ENCODE data around the gene UEVLD. TPM values are rescaled to one million over a fixed set of nuclear protein-coding genes. Genes with fewer than 3 reads are reported as not detected.

Gene UEVLD
- total RNA-seq, 1 donor from 2014 or later = 24.5 TPM

DNA sequence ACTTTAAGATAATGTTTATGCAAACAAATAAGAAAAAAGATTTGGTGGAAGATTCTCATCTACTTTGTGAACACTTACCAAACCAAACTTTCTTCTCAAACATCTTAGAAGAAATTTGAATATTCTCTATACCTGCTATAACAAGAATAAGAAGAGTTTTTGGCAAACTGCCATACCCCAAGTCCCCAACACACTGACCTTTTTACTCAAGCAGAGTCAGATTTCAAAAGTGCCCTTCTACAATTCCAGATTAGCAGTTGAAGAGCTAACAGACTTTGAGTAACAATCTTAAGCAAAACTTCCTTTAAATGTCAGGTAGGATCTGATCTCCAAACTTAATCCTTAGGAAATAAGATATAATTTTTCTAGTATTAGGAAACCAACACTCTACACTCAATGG is 95.6 kb downstream of the UEVLD start:
- Mint-ChIP-seq H3K36me3 (ENCODE audit: unreplicated experiment) (peaks cover 51% of the 10 kb centered on the region), H3K4me1 (ENCODE audit: unreplicated experiment) (peaks cover 27% of the 10 kb centered on the region), H3K27ac (ENCODE audit: unreplicated experiment) (peak overlapping the region; percentile 46), H3K9me3 (ENCODE audit: unreplicated experiment) (no peaks in the 10 kb centered on the region), H3K27me3 (ENCODE audit: unreplicated experiment) (no peaks in the 10 kb centered on the region), H3K4me3 (ENCODE audit: unreplicated experiment) (no peak overlapping the region)
- DNase-seq (ENCODE audit: extremely low spot score, unreplicated experiment) = no peak
- TF ChIP-seq, protein P1, sequence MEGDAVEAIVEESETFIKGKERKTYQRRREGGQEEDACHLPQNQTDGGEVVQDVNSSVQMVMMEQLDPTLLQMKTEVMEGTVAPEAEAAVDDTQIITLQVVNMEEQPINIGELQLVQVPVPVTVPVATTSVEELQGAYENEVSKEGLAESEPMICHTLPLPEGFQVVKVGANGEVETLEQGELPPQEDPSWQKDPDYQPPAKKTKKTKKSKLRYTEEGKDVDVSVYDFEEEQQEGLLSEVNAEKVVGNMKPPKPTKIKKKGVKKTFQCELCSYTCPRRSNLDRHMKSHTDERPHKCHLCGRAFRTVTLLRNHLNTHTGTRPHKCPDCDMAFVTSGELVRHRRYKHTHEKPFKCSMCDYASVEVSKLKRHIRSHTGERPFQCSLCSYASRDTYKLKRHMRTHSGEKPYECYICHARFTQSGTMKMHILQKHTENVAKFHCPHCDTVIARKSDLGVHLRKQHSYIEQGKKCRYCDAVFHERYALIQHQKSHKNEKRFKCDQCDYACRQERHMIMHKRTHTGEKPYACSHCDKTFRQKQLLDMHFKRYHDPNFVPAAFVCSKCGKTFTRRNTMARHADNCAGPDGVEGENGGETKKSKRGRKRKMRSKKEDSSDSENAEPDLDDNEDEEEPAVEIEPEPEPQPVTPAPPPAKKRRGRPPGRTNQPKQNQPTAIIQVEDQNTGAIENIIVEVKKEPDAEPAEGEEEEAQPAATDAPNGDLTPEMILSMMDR (IDR thresholded peaks at IDR 0.05) = no peak

DNA sequence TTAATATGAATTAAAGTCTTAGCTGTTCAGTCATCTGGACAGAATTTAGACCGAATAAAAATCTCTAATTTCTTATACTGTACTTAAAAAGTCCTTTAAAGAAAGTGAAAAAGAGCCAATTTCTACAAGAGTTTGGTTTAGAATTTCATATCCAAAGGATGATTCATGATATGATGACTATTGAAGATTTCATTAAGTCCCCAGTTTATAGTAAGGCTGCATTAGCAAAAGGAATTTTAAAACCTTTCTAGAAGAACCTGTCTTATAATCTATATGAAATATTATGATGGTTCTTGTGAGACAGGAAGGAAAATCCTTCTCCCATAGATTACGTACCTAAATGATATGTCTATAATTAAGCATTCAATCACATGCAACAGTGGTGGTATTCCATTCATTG is 96.6 kb downstream of the UEVLD start:
- Mint-ChIP-seq H3K4me1 (ENCODE audit: unreplicated experiment) (peaks cover 27% of the 10 kb centered on the region), H3K36me3 (ENCODE audit: unreplicated experiment) (peaks cover 53% of the 10 kb centered on the region), H3K9me3 (ENCODE audit: unreplicated experiment) (no peaks in the 10 kb centered on the region), H3K27me3 (ENCODE audit: unreplicated experiment) (no peaks in the 10 kb centered on the region), H3K27ac (ENCODE audit: unreplicated experiment) (no peak overlapping the region), H3K4me3 (ENCODE audit: unreplicated experiment) (no peak overlapping the region)
- no peak for DNase-seq (ENCODE audit: extremely low spot score, unreplicated experiment)
- TF ChIP-seq, protein P1 (IDR thresholded peaks at IDR 0.05) = no peak

DNA sequence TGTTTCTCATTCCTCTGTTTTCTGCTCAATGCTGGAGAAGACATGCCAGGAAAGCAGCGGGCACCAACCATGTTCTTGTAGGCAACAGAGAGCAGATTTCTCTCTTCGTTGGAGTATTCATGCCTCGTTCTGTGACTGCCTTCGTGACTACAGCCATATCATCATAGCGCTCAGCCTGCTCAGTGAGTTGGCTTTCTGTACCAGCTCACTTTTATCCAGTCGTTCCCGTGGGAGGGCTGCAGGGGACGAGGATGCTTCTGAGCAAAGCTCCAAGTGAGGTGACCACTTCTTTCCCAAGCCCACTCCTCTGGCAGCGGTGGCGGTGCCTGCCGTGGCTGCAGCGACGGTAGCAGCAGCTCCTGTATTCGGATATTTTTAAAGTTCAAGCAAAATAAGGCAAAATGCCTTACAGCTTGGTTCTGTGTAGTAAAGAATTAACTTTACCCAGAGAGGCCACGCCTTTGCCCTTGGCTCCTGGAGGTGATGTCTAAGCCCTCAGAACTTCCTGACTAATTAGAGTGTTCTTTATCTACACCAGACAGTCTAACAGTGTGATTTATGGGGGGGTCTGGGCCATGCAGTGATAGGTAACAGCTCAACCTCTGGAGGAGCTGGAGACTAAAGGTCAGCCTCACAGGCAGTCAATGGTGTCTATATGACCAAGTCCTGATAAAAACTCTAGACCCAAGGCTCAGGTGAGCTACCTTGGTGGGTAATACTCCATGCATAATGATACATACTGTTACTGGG is 97.6 kb downstream of the UEVLD start:
- H3K27ac Mint-ChIP-seq (ENCODE audit: unreplicated experiment) = peak overlapping the region; percentile 17
- H3K4me3 Mint-ChIP-seq (ENCODE audit: unreplicated experiment) = no peak overlapping the region
- no peaks in the 10 kb centered on the region for H3K9me3 Mint-ChIP-seq (ENCODE audit: unreplicated experiment)
- TF ChIP-seq, protein P1 (IDR thresholded peaks at IDR 0.05) = no peak
- DNase-seq (ENCODE audit: extremely low spot score, unreplicated experiment) = no peak
- no peaks in the 10 kb centered on the region for H3K27me3 Mint-ChIP-seq (ENCODE audit: unreplicated experiment)
- H3K4me1 Mint-ChIP-seq (ENCODE audit: unreplicated experiment) = peaks cover 27% of the 10 kb centered on the region
- H3K36me3 Mint-ChIP-seq (ENCODE audit: unreplicated experiment) = peaks cover 55% of the 10 kb centered on the region

DNA sequence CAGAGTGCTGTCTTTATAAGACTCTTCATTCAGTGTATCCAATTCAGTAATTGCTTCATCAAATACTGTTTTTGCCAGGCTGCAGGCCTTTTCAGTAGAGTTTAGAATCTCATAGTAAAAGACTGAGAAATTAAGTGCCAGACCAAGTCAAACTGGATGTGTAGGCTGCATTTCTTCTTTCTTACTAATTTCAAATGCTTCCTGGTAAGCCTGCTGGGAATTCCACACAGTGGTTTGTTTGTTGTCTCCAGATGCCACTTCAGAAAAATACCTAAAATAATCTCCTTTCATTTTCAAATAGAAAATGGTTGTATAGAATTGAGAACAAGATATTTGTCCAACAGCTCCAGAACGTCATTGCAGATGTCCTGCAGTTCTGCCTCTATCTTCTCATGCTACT is 98.2 kb downstream of the UEVLD start:
- no peak for DNase-seq (ENCODE audit: extremely low spot score, unreplicated experiment)
- peak overlapping the region; percentile 17 for H3K27ac Mint-ChIP-seq (ENCODE audit: unreplicated experiment)
- no peaks in the 10 kb centered on the region for H3K9me3 Mint-ChIP-seq (ENCODE audit: unreplicated experiment)

DNA sequence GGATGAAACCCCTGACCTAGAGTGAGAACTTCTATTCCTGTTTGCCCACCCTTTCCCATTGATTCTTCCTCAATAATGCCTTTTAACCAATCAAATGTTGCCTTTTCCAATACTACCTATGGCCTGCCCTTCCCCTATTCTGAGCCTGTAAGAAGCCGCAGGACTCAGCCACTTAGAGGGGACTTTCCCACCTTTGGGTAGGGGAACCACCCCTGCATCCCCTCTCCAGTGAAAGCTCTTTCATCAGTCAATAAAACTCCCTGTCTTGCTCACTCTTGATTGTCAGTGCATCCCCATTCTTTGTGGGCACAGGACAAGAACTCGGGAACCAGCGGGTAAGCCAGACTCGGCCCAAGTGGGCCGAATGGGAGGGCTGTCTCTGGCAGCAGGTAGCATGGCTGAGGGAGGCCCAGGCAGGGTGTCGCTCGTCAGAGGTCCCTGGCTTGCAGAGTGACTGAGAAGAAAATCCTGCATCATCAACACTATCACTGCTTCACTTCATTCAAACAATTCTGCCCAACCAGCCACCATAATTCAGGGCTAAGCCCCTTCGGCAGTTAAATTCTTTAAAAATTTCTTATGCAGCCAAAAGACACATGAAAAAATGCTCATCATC is 102.5 kb downstream of the UEVLD start:
- DNase-seq (ENCODE audit: extremely low spot score, unreplicated experiment) = no peak
- TF ChIP-seq, protein P1 (IDR thresholded peaks at IDR 0.05) = no peak
- peaks cover 74% of the 10 kb centered on the region for H3K36me3 Mint-ChIP-seq (ENCODE audit: unreplicated experiment)
- H3K4me3 Mint-ChIP-seq (ENCODE audit: unreplicated experiment) = no peak overlapping the region
- H3K27ac Mint-ChIP-seq (ENCODE audit: unreplicated experiment) = no peak overlapping the region
- H3K4me1 Mint-ChIP-seq (ENCODE audit: unreplicated experiment) = peaks cover 12% of the 10 kb centered on the region
- H3K27me3 Mint-ChIP-seq (ENCODE audit: unreplicated experiment) = no peaks in the 10 kb centered on the region
- no peaks in the 10 kb centered on the region for H3K9me3 Mint-ChIP-seq (ENCODE audit: unreplicated experiment)

More for the DNA sequence above, 98.2 kb downstream of the UEVLD start:
- no peak overlapping the region for H3K4me3 Mint-ChIP-seq (ENCODE audit: unreplicated experiment)
- TF ChIP-seq, protein P1 (IDR thresholded peaks at IDR 0.05) = no peak
- no peaks in the 10 kb centered on the region for H3K27me3 Mint-ChIP-seq (ENCODE audit: unreplicated experiment)
- peaks cover 54% of the 10 kb centered on the region for H3K36me3 Mint-ChIP-seq (ENCODE audit: unreplicated experiment)
- H3K4me1 Mint-ChIP-seq (ENCODE audit: unreplicated experiment) = peaks cover 27% of the 10 kb centered on the region
